KOPT-K1 (cell line): ENCODE data around the gene SPATA20.

ENCODE experiments used
- H3K27ac ChIP-seq: fragments of 200-600 bp; sonication (generic); 2 replicates; pipeline ENCODE4 v1.5.1; 2016; ENCODE audit warnings: antibody characterized with exemption, mild to moderate bottlenecking, low read depth, low read length; ENCODE audit not compliant: poor library complexity, severe bottlenecking
- H3K36me3 ChIP-seq: fragments of 200-600 bp; sonication (generic); 2 replicates; pipeline ENCODE4 v1.5.1; 2017; ENCODE audit warnings: antibody characterized with exemption, mild to moderate bottlenecking, low read length, moderate library complexity; ENCODE audit not compliant: insufficient read depth
- H3K9me3 ChIP-seq: fragments of 200-600 bp; sonication (generic); 2 replicates; pipeline ENCODE4 v1.5.1; 2017; ENCODE audit warnings: antibody characterized with exemption, low read length, mild to moderate bottlenecking; ENCODE audit not compliant: insufficient read depth, poor library complexity, severe bottlenecking

SPATA20 gene

DNA sequence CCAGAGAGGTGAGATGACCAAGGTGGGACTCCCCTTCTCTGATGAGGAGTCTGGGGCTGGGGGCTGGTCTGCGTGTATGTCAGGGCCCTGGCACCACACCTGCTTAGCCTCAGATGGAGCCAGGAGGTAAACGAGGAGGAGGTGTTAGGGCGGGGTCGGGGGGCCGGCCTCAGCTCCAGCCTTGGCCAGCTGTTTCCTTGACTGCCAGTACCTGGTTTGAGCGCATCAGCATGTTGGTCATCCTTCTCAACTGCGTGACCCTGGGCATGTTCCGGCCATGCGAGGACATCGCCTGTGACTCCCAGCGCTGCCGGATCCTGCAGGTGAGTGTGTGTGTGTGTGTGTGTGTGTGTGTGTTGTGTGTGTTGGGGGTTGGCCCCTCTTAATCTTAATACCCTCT is 21.7 kb downstream of the SPATA20 start:
- Histone ChIP-seq H3K36me3 (no peaks in the 10 kb centered on the region), H3K27ac (no peak overlapping the region), H3K9me3 (no peaks in the 10 kb centered on the region)

DNA sequence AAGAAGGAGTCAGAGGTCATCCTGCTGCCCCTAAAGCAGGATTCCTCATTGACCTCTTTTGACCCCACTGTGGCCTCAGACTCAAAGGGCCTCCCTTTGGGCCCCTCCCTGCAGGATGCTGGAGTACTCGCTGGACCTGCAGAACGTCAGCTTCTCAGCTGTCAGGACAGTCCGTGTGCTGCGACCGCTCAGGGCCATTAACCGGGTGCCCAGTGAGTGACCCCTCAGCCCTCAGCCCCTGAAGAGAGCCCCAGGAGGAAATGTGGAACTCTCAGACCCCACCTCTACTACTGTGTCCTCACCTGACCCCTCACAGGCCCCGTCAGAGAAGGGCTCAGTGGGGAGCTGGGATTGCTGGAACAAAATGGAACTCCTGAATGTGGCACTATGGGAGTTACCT is 22.6 kb downstream of the SPATA20 start:
- H3K9me3 ChIP-seq: no peaks in the 10 kb centered on the region
- no peaks in the 10 kb centered on the region for H3K36me3 ChIP-seq
- no peak overlapping the region for H3K27ac ChIP-seq

DNA sequence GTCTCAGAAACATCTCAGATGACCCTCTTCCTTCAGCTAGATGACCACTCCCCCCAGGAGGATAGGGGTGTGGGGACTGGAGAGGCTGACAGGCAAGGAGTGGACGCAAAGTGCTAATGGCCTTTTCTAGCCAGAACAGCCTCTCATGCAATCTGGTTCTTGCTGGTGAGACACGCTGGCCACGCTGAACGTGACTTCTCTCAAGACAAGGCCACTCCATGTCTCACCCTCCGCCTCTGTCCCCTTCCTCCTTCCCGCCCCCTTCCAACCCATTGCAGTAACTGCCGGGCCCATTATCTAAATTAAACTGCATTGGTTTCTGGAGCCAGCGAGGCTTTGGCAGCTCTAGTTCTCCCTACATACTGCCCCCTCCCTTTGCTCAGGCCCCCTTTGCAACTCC is 23.1 kb downstream of the SPATA20 start:
- Histone ChIP-seq H3K36me3 (no peaks in the 10 kb centered on the region), H3K9me3 (no peaks in the 10 kb centered on the region), H3K27ac (no peak overlapping the region)

DNA sequence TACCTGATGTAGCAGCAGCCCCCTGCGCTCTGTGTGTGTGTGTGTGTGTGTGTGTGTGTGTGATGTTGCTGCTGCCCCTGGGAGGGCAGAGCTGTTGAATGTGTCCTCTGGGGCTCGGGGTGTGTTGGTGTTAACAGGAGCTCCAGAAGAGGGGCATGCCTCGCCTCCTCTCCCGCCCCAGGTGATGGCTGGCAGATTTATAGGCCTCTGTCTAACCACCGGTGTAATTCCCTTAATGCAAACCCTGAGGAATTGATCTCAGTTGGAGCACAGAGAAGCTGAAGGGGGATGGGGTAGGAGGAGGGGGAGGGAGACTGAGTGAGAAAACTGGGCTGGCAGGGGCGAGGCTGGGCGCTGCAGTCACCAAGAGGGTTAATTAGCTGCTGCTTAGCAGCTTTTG is 23.6 kb downstream of the SPATA20 start:
- Histone ChIP-seq H3K36me3 (no peaks in the 10 kb centered on the region), H3K27ac (no peak overlapping the region), H3K9me3 (no peaks in the 10 kb centered on the region)

DNA sequence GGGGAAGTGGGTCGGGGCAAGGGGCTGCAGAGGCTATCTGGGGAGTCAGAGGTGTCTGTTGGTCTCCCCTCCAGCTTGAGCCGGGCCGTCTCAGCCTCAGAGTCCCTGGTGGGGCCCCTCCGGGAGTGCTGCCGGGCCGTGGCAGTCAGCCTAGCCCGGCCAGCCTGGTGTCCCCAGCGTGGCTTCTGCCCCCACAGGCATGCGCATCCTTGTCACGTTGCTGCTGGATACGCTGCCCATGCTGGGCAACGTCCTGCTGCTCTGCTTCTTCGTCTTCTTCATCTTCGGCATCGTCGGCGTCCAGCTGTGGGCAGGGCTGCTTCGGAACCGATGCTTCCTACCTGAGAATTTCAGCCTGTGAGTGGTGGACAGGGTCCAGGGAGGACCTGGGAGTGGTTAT is 24.7 kb downstream of the SPATA20 start:
- no peaks in the 10 kb centered on the region for H3K9me3 ChIP-seq
- no peaks in the 10 kb centered on the region for H3K36me3 ChIP-seq
- H3K27ac ChIP-seq: no peak overlapping the region

DNA sequence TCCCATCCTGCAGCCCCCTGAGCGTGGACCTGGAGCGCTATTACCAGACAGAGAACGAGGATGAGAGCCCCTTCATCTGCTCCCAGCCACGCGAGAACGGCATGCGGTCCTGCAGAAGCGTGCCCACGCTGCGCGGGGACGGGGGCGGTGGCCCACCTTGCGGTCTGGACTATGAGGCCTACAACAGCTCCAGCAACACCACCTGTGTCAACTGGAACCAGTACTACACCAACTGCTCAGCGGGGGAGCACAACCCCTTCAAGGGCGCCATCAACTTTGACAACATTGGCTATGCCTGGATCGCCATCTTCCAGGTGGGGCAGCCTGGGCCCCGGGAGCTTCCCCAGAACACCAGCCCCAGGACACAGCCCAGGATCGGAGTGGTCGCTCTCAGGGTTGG is 25.6 kb downstream of the SPATA20 start:
- Histone ChIP-seq H3K9me3 (no peaks in the 10 kb centered on the region), H3K27ac (no peak overlapping the region), H3K36me3 (no peaks in the 10 kb centered on the region)

DNA sequence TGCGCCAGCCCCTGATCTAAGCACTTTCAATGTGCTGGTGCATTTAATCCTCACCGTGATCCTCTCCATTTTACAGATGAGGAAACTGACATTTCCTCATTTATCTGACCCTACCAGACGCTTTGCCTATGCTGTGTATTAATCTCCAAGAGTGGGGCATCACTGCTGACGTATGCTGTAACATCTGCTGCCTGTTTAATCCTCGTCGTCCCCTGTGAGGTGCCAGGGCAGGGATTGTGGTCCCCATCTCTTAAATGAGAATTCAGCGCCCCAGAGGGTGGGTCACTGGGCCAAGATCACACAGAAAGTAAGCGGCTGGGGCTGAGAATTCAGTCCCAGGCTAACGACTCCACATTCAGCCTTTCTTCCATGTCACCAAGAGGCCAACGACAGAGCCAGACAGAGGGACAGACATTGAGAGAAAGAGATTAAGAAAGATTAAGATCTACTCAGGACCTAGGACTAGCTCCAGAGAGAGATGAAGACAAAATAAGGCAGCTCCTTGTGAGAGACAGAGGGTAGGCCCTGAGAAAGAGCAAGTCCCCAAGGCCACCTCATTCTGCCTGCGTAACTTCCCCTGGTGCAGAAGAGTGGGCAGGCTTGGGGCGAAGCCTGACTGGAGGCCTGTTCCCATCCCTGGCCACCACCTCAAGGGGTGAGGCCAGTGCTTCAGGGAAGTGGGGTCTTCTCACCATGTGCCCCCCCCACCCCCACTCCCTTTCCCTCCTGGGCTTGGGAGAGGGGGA is 27.1 kb downstream of the SPATA20 start:
- no peaks in the 10 kb centered on the region for H3K36me3 ChIP-seq
- H3K9me3 ChIP-seq: no peaks in the 10 kb centered on the region
- H3K27ac ChIP-seq: no peak overlapping the region

DNA sequence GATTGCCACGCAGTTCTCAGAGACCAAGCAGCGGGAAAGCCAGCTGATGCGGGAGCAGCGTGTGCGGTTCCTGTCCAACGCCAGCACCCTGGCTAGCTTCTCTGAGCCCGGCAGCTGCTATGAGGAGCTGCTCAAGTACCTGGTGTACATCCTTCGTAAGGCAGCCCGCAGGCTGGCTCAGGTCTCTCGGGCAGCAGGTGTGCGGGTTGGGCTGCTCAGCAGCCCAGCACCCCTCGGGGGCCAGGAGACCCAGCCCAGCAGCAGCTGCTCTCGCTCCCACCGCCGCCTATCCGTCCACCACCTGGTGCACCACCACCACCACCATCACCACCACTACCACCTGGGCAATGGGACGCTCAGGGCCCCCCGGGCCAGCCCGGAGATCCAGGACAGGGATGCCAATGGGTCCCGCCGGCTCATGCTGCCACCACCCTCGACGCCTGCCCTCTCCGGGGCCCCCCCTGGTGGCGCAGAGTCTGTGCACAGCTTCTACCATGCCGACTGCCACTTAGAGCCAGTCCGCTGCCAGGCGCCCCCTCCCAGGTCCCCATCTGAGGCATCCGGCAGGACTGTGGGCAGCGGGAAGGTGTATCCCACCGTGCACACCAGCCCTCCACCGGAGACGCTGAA is 28.7 kb downstream of the SPATA20 start:
- H3K27ac ChIP-seq: no peak overlapping the region
- H3K9me3 ChIP-seq: no peaks in the 10 kb centered on the region
- H3K36me3 ChIP-seq: no peaks in the 10 kb centered on the region

DNA sequence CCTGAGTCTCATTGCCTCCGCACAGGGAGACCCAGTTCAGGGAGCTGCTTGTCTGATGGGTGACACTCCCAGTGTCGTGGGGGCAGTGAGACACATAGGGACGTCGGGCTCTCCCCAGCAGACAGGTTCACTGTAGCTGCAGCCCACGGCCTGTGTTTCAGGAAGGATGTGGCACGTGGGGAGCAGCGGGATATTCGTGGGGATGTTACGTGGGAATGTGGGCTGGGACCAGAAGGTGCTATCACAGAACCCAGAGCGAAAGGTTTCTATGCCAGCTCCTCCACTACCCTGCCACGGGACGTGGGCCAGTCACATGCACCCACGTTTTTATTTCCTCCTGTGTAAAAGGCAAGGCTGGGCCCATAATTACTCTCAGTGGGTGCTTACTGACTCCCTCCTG is 29.9 kb downstream of the SPATA20 start:
- H3K27ac ChIP-seq: no peak overlapping the region
- no peaks in the 10 kb centered on the region for H3K36me3 ChIP-seq
- no peaks in the 10 kb centered on the region for H3K9me3 ChIP-seq

DNA sequence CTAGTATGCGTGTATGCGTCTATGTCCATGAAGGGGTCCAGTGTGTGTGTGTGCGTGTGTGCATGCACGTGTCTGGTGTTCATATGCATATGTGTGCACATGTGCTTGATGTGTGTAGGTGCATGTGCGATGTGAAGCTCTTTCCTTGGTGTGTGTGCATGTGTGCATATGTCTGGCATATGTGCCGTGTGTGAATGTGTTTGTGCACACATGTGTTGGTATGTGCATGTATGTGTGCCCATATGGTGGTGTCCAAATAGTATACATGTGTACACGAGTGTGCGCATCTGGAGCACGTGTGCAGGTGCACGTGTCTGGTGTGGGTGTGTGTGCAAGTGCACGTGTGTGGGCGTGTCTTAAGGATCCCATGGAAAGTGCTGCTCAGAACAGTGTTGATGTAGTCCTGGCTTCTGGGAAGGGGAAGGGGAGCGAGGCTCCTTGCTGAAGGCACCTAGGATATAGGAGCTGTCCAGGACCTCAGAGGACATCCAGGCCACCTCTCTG is 30.5 kb downstream of the SPATA20 start:
- Histone ChIP-seq H3K27ac (no peak overlapping the region), H3K9me3 (no peaks in the 10 kb centered on the region), H3K36me3 (no peaks in the 10 kb centered on the region)

DNA sequence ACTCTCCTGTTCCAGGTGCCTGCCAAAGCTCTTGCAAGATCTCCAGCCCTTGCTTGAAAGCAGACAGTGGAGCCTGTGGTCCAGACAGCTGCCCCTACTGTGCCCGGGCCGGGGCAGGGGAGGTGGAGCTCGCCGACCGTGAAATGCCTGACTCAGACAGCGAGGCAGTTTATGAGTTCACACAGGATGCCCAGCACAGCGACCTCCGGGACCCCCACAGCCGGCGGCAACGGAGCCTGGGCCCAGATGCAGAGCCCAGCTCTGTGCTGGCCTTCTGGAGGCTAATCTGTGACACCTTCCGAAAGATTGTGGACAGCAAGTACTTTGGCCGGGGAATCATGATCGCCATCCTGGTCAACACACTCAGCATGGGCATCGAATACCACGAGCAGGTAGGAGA is 31.2 kb downstream of the SPATA20 start:
- no peaks in the 10 kb centered on the region for H3K36me3 ChIP-seq
- no peaks in the 10 kb centered on the region for H3K9me3 ChIP-seq
- H3K27ac ChIP-seq: no peak overlapping the region

DNA sequence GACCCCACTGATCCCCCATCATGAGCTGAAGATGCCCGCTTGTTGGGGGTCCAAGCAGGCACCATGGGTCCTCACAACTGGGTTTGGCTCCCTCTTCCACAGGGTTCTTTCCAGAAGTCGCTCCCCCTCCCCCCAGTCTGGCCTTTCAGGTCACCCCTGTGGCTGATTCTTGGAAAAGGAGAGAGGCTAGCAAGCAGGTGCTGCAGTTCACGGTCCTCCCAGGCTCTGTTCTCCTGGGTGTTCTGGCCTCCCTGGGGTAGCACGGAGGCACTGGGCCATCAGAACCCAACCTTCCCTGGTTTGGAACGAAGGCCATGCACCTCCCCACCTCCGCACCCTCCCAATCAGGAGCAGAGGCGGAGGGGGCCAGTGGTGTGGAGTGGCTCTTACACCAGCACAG is 32.4 kb downstream of the SPATA20 start:
- no peaks in the 10 kb centered on the region for H3K36me3 ChIP-seq
- no peak overlapping the region for H3K27ac ChIP-seq
- no peaks in the 10 kb centered on the region for H3K9me3 ChIP-seq

DNA sequence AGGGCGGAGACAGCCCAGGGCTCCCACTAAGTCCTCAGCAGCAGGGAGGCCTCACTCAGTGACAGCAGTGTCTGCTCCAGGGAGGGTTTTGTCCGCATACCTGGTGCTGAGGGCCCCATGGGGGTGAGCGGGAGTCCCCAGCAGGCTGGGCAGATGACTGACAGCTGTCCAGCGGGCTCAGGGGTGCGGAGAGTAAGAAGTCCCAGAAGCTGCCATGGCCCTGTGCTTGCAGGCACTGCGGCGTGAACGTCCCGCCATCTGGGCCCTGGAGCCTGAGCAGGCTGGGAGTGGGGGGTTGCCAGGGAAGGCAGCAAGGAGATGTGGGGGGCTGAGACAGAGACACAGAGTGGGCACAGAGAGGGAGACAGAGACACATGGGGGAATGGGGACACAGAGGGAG is 33.7 kb downstream of the SPATA20 start:
- H3K9me3 ChIP-seq: no peaks in the 10 kb centered on the region

DNA sequence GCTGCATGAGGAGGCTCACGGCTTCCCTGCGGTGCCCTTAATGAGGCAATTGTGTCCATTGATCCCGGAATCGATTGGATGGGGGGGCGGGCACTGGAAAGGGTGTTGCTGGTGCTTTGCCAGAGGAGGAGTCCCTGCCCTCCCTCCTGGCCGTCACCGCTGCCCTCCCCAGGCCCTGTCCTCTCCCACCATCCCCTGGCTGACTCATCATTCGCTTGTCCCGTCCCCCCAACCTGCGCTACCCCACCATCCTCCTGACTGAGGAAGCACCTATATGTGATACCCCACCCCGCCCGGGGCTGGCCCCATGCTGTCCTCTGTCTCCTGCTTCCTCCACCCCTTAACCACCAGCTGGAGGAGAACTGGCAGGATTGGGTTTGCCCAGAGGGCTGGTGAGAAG is 34.3 kb downstream of the SPATA20 start:
- H3K27ac ChIP-seq: no peak overlapping the region
- no peaks in the 10 kb centered on the region for H3K9me3 ChIP-seq
- no peaks in the 10 kb centered on the region for H3K36me3 ChIP-seq

More for the DNA sequence above, 33.7 kb downstream of the SPATA20 start:
- no peak overlapping the region for H3K27ac ChIP-seq
- no peaks in the 10 kb centered on the region for H3K36me3 ChIP-seq

DNA sequence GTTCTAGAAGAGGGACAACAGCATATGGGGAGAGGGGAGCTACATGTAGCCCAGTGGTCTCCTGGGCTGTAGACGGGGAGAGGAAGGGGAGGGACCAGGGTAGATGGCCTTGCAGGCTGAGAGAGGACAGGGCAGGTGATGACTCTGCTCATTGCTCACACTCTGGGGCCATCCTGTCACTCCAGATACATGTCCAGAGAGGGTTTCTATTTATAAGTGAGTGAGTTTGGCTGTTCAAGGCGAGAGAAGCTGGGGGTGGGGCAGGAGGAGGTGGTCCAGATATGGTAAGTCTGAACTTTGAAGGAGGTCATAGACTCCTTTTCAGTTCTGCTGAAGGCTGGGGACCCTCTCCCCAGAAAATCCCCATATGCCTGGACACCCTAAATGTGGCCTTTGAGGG is 35.8 kb downstream of the SPATA20 start:
- no peak overlapping the region for H3K27ac ChIP-seq

DNA sequence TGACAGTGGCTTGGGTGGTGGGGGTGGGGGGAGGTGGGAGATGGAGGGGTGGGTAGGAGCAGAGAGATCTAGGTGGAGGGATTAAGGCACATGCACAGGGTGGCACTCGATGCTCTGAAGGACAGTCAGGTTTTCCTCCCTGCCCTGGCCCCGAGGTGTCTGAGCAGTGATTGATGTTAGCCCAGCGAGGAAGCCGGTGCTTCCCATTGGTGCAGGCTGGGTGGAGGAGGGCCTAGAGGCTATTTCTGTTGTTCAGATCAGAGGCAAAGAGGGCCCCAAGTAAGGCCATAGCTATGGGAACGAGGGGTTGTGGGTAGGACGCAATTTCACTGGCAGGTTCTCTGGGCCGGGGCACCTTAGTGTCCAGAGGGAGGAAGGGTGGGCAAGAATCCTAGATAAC is 36.7 kb downstream of the SPATA20 start:
- Histone ChIP-seq H3K27ac (no peak overlapping the region), H3K36me3 (no peaks in the 10 kb centered on the region), H3K9me3 (no peaks in the 10 kb centered on the region)

More for the DNA sequence above, 35.8 kb downstream of the SPATA20 start:
- Histone ChIP-seq H3K36me3 (no peaks in the 10 kb centered on the region), H3K9me3 (no peaks in the 10 kb centered on the region)
